HG03064 (cell line): Measurements from ENCODE around the gene STX8.

Experiments used
- ATAC-seq: cut with Tn5 transposase; IDR thresholded peaks from one replicate; pipeline ENCODE4 v1.9.1; 2021; ENCODE audit warnings: low read depth; ENCODE audit not compliant: unreplicated experiment

STX8 gene

DNA sequence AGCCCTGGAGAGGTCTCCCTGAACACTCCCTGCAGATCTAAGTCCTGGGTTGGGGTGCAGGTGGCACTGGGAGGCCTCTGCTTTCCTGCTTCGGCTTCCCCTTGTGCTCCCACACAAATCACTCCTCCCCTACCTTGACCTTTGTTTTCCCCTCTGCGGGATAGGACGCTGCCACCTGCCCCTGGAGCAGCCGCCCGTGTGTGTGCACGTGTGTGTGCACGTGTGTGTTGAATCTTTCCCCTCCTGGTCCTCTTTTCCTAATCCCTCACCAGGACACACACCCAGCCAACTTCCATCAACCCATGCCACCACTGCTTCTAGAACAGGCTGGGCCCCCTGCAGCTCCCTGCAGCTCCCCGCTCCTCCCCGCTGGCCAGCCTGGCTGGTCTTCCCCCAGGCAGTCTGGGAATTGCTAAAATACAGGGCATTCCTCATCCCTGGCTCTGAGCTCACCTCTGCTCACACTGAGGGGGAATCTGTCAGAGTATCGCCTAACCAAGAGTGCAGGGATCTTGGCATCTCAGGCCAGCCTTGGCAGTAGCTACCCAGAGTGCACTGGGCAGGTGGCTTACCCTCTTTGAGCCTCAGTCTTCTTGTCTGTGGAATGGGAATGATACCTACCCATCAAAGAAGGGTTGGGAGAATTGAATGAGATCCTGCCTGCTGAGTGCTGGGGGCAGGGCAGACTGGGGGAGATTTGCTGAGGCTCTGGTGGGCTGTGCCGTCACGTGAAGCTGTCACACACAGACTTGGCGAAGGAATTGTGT lies 355.8 kb downstream of the STX8 start:
- no peak for ATAC-seq

DNA sequence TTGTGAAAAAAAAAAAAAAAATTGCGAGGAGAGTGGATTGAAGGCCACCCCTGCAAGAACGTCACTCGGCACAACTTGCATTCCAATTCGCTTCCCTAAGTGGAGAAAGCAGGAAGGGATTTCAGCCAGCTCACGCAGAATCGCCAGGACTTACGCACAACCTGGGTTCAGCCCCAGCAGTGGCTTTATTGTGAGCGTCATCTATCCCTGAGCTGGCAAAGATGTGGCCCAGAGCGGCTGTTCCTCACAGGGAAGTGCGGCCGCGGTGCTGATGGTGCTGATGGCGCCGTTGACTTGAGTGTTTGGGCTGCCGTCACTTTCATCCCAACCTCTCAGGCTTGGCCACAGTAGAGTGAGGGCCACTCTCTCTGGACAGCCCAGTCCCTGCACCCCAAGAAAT lies 356.7 kb downstream of the STX8 start:
- ATAC-seq = no peak

DNA sequence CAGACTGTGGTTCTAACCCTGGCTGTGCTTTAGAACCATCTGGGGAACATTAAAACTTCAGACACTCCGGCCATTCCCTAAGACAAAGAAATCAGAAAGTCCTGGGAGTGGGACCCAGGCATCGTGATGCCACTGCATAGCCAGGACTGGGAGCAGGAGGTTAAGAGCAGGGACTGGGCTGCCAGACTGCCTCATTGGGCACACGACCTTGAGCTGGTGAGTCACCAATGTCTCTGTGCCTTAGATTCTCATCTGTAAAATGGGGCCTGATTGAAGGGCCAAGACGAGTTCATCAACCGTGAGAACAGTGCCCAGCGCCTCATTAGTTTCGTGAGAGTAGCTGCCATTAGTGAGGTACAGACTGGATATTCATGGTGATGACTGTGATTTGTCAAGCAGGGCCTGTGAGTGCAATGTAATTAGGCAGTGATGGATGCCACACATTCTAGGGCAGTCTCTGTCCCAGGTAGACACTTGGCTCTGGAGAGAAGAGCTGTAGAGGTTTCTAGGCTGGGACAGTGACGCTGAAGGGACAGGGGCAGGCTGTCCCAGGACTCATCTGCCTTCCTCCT lies 357.5 kb downstream of the STX8 start:
- ATAC-seq = no peak

DNA sequence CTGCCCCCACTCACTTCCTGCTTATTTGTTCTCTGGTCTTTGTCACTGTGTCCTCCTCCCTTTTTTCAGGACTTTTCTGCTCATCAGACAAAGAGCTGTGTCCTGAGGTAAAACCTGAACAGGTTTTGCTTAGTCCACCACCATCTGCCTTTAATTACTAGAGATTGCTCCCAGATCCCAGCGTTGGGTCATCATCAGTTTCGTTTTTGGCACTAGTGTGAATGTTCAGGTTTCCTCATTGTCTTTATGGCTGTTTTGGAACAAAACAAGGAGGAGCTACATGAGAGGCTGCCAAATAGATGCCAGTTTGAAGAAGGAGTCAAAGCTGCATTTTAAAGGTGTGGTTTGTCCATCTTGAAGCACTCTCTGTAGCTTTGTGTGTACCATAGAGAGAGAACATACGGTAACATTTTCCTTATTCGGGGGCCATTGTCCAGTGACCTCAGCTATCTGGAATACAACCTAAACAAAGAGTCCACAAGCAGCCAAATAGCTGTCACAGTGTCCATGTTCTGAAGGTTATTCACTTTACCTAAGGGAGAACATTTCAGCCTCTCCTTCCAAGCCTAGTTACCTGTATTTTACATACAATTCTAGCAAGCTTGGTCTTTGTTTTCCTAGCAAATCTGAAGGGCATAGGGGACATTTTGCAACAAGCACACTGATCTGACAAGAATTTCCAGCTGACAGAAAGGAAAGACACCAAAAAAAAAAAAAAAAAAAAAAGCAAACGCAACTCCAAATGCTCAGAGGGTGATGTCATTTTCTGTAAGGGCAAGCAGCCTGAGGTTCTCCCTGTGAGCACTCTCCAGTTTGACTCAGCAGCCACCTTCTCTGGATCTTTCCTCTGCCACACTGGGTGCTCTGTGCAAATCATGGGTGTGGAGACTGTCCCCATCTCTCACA lies 358.2 kb downstream of the STX8 start:
- ATAC-seq = no peak

DNA sequence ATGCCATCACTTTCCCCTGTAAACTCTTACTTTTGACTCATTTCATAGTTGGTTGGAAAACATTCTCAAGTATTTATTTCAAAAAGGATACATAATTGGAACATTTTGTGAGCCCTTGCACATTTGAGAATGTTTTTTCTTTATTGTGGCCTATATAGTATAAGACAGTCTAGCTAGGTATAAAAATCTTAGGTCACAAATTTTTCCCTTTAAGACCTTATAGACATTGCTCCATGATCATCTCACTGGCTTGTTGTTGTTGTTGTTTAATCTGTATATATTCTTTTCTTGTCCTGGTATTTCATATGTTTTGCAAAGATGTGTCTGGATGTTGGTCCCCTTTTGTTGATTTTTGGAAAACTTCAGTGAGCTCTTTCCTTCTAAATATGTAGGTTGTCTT lies 360.2 kb downstream of the STX8 start:
- ATAC-seq = no peak

DNA sequence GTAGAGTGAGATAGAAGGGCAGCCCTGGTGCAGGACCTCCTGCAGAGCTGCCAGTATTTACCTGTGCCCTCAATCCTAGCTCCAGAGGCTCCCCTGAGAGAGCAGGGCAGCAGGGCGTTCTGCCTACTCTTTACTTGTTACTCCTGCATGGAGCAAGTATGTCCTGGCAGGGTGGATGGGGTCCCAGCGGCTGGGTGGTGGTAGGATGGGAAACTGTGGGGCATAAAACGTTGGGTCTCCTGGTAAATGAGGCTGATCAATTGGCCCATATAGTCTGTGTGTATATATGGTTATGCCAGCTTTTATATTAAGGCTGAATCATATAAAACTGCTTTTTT lies 362.3 kb downstream of the STX8 start:
- ATAC-seq = no peak

DNA sequence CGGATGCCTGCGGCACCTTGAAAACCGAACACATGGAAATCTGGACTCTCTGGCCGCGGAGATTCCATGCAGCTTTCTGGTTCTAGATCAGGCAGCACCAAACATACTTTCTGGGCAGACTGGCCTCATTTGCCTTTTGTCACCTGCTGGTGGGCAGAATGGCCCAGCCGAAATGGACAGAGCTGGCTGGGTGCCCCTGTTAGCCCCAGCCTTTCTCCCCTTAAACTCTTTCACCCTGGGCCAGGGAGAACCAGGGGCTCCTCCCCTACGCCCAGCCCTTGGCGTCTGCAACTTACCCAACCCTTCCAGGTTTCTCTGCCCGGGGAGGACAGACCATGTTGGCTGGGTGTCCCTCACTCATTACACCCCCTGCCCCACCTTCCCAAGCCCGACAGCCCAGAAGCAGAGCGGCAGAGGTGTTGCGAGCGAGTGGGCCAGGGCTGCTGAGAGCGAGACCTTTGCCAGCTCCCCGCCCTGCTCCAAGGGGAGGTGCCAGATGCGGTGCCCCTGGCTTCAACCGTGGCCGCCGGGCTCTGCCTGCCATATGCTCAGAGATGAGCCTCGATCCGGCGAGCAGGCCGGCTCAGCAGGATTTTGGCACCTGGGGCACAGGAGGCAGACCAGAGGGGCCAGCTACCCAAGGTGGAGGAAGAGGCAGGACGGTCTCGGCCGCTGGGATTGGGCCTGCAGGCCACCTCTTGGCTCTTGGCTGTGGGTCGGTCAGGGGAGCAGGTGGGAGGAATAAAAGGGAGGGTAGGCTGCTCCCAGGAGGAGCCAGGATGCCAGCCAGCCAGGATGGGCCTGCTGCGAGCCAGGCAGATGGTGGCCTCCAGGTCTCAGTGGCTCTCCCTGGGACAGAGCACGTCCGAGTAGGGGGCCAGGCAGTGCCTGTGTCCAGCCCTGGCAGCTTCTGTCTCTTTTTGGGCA lies 363.0 kb downstream of the STX8 start:
- ATAC-seq = no peak

DNA sequence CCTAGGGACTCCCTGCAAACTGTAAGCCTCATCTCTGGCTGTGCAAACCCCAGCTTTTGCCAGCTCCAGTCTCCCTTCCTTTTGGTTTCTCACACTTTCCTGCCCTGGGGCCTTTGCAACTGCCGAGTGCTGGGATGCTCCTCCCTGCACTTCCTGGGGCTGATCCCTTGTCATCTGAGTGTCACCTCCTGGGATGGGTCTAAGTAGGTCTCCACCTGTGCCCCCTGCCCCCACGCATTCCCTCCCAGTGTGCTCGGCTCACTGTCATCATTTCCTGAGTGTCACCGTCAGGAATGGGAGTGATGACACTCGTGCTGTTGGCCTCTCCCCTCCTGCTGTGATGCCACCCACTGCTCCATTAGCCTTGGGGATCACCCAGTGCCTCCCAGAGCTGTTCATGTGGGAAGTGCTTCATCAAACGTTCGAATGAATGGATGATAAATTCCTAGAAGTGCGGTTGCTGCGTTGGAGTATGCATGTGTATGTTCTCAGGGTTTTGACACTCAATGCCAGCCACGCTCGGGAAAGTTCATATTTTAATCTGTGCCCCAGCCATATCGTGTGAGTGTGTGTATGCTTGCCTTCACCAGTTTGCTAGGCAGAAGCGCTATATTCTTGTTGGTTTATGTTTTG lies 364.4 kb downstream of the STX8 start:
- no peak for ATAC-seq

DNA sequence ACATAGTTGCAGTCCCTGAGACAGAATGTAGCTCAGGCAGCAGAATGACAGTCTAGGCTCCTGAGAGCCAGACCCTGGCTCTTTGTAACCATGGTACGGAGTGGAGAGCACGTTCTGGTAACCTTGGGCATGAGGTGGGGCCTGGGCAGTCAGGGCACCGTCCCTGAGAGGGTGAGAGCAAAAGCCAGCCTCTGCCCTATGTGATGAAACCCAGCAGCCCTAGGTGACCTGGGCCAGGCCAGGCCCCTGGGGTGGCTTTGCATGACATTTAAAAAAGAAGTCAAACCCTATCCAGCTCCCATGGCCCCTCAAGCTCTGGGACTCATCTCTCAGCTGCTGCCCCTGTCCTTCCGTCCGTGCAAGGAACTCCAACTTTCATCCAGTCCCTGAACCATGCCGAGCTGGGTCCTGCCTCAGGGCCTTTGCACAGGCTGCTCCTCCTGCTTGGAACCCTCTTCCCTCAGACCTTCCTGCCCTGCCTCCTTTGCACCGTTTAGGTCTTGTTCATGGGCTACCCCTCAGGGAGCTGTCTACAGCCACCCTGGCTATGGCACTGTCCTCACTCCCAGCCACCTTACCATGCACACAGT lies 365.7 kb downstream of the STX8 start:
- ATAC-seq = no peak

DNA sequence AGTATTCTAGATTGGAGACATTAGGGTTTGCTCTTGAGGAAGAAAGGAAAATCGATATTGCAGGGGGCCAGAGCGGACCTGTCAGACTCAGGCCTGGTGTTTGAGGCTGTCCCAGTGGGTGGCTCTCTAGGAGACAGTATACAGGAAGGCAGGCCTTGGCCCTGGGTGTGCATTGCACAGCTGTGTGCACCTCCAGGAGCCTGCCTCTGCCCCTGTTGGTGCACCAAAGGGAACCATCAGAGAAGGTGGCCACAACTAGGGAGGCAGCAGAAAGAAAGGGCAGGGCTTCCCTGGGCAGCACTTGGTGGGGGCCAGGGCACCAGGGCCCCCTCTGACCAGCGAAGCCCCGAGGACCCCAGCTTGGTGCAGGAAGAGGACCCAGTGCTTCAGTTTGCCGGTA lies 366.3 kb downstream of the STX8 start:
- ATAC-seq = no peak

DNA sequence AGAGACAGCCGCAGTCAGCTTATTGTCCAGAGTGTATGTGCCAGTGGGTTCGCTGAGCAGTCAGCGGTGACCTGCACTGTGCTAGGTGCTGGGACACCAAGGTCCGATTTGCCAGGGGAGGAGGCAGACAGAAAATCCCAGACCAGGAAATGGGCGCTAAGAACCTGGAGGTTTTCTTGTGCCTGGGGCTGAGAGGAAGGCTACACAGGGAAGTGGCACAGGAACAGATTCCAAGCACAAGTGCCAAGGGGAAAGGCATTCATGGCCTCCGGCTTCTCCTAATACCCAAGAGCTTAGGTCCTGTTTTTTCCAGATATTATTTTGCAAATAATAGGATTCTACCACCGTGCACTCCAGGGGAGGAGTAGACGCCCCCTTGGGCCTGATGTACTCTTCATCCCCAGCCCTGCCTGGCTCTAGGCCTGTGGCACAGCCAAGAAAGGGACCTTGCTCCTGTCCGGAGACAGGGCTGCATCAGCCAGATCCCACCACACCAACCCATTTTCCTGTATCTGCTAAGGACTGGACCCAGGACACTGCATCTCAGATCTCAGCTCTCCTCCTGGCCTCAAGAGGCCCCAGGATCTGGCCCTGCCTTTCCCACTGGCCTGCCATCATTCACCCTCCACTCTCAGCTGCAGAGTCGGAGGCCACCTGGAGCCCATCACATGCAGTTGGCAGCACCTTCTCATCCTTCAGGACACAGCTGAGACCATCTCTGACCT lies 367.1 kb downstream of the STX8 start:
- no peak for ATAC-seq

DNA sequence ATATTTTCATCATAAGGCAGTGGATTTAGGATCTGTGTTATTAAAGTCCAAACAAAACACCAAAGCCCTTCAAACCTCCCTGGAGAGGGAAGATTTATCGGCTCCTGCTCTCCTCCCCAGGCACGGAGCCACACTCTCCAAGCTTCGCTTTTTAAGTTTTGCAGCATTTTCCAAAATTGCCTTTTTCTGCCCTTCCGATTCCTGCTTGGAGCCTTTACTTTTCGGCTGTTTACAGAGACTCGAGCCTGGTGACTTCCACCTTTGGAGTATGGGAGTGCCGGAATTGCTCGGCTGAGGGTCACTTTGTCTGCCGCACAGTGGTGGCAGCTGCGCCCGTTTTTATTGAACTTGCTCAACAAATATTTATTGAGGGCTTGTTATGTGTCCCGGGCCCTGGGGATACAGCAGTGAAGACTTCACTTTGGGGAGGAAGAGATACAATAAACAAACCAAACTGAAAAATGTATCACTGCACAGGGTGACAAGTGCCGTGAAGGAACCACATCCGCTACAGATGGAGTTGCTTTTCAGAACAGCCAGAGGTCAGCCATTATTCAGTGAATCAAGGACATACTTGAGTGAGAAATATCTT lies 368.8 kb downstream of the STX8 start:
- ATAC-seq = no peak

DNA sequence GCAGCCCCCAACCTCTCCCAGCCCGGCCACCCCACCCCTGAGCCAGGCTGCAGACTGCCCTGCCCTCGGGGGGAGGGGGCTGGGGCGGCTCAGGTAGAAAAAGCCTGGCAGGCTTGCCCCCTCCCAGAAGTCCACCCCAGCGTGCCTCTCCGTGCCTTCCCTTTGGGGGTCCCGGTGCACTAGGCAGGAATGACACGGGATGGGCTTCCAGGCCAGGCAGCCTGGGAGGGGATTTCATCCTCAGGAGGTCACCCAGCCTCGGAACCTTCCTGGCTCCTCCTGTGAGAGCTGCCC lies 369.3 kb downstream of the STX8 start:
- ATAC-seq = no peak

DNA sequence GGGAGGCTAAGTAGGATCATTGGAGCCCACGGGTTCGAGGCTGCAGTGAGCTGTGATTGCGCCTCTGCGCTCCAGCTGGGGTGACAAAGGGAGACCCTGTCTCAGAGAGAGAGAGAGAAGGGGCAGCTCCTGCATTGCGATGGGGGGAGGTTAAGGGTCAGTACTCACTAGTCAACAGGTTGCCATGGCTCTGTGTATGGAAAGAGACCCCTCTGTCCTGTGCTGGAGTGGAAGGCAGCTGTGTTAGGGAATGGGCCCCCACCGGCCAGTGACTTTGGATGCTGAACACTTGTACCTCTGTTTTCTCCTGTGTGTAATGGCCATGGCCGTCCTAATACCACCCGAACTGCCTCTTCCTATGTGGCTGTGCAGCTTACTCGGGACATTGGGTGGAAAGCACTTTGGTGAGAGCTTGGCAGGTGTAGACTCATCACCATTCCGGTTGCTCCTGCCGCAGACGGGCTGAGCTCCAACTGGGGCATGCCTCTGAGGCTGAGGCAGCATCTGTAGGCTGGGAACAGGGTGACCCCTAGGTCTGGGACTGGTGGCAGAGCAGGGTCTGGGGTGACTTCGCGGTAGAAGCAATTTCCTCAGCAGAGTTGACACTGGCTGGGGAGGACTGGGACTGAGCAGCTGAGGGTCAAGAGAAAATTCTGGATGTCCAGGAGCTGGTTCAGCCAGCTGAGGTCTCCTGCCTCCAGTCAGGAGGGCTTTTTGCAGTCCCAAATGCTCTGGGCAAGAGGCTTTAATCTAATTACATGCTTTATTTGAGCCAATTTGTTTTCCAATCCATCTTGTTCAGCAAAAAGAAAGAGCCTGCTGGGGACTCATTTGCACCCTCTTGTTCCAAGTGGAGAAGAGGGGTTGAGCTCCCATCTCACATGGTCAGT lies 369.9 kb downstream of the STX8 start:
- ATAC-seq = no peak

DNA sequence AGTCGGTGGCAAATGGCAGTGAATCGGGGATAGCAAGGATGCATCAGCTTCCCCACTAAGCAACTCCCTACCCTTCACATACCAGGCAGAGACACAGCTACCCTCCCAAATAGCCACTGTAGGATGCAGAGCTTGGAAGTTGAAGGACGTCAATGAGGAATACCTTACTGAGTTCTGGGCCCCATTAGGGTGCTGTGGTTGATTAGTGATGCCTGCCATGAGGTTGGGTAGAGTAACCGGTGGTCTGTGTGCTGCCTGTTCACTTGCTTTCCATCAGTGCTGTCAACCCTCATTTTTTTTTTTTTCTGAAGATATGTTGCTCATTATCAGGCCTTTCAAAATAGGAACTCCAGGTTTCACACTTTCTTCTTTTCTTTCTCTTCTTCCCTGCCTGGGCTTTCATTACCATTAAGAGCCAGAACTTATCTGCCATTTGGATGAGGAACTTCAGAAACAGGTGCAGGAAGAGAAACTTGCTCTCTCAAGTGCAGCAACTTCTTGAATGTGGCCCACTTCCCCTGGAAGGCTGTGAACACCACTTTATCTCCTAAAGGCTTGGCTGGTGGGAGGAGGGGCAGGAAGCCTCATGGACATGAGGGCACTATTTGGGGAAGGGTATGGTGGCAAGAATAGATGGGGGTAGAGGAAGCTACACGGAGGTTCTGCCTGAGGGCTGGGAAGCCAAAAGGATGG lies 370.8 kb downstream of the STX8 start:
- no peak for ATAC-seq

DNA sequence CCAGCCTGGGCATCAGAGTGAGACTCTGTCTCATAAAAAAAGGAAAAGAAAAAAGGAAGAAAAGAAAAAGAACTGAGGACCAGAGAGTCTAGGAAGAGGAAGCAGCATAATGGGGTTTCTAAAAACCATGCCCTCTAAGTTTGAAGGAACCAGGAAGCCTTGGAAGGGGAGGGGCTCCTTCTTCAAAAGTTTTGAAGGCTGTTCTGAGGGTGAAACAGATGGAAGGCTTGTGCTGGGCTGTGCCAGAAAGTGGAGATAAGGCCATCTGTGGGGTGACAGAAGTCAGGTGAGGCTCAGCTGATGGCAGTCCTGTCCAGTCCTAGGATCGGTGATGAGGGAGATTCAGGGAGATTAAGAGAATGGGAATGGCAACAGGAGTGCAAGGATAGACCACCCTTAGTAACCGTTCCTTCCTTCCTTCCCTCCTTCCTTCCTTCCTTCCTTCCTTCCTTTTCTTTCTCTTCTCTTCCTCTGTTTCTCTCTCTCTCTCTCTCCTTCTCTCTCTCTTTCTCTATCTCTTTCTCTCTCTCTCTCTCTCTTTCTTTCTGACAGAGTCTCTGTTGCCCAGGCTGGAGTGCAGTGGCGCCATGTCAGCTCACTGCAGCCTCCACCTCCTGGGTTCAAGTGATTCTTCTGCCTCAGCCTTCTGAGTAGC lies 371.7 kb downstream of the STX8 start:
- no peak for ATAC-seq

DNA sequence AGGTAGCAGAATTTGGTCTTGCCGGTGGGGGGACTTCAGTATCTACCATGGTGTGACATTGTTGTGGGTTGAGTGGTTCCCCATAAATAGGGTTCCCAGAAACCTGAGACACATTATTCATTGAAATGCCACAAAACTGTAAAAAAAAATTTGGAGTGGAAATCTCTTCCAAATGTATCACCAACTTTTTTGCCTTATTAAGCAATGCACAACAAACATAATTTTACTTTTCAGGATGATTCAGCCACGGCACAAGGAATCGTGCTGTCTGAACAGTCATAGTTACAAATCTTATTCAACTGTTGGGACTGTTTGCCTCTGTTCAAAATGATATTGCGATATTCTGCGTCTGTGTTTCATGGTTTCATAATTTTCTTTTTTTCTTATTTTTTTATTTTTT lies 373.1 kb downstream of the STX8 start:
- no peak for ATAC-seq
